Activated naive CD8-positive, alpha-beta T cell treated with anti-CD3 and anti-CD28 coated beads, Interleukin-2, amount 10 ng/mL, durations not matched to agents 7 days and 5 days (primary cell): ENCODE results near the gene LTBP4. TPM values are rescaled to one million over a fixed set of nuclear protein-coding genes. Genes with fewer than 3 reads are reported as not detected.

ENCODE experiments used
- total RNA-seq, 2 experiments: library from RNA; stranded (reverse); gene quantifications; one replicate each; pipeline ENCODE4 v1.2.3, GENCODE V29; 2021

Gene LTBP4
- total RNA-seq, 2 experiments from 2014 or later = 83.3 to 94.0 TPM

Other genes with a start within 250 kb of the LTBP4 start
- gene HIPK4, start 211.2 kb upstream of the LTBP4 start, total RNA-seq = under 1 TPM in 1 of 2 experiments, not detected in 1; 0.11 TPM
- gene PRX, start 188.0 kb upstream of the LTBP4 start, total RNA-seq = 1 to 10 TPM; 2.3 to 2.5 TPM
- 1 to 10 TPM; 7.3 to 7.9 TPM for gene SERTAD1, start 175.4 kb upstream of the LTBP4 start, total RNA-seq
- gene SERTAD3, start 157.0 kb upstream of the LTBP4 start, total RNA-seq = 10 to 100 TPM; 12.9 to 13.5 TPM
- gene BLVRB, start 135.6 kb upstream of the LTBP4 start, total RNA-seq = 10 to 100 TPM; 20.4 to 21.5 TPM
- gene SPTBN4, start 134.4 kb upstream of the LTBP4 start, total RNA-seq = under 1 TPM; 0.39 to 0.40 TPM
- gene SHKBP1, start 24.5 kb upstream of the LTBP4 start, total RNA-seq = 100 to 1,000 TPM; 139 to 140 TPM
- gene NUMBL, start 89.3 kb downstream of the LTBP4 start, total RNA-seq = 10 to 100 TPM in 1 of 2 experiments, 1 to 10 TPM in 1; 9.9 to 11.7 TPM
- gene COQ8B, start 115.5 kb downstream of the LTBP4 start, total RNA-seq = 10 to 100 TPM; 35.8 to 36.8 TPM
- 1 to 10 TPM; 7.1 TPM for gene ITPKC, start 115.7 kb downstream of the LTBP4 start, total RNA-seq
- gene ACTMAP, start 149.1 kb downstream of the LTBP4 start, total RNA-seq = 10 to 100 TPM; 13.5 to 15.6 TPM
- 100 to 1,000 TPM; 145 to 157 TPM for gene SNRPA, start 149.8 kb downstream of the LTBP4 start, total RNA-seq
- 1 to 10 TPM; 3.0 TPM for gene MIA, start 174.2 kb downstream of the LTBP4 start, total RNA-seq
- gene RAB4B, start 176.9 kb downstream of the LTBP4 start, total RNA-seq = 10 to 100 TPM; 53.1 to 57.7 TPM
- gene EGLN2, start 197.8 kb downstream of the LTBP4 start, total RNA-seq = 100 to 1,000 TPM; 158 to 159 TPM
- gene CYP2A6, start 249.1 kb downstream of the LTBP4 start, total RNA-seq = under 1 TPM; 0.28 to 0.55 TPM